RKO (cell line): Measurements from ENCODE around the gene PCAT6.
A peak's percentile ranks its signal among the peaks of the same experiment; 100 is the strongest.
"Not testable (repeated sequence)": the region's sequence is repeated elsewhere in the genome, so short reads cannot be mapped to it uniquely, and the experiment has no call there.

Experiments used
- DNase-seq: peaks from one replicate; pipeline ENCODE4 v3.0.0-alpha.2; 2016; ENCODE audit warnings: low spot score

PCAT6 gene

GRCh38 chr1:202807451-202807925, 3.3 kb upstream of the PCAT6 start:
- peak; percentile 69 for DNase-seq

GRCh38 chr1:202807926-202808757, 2.6 kb upstream of the PCAT6 start, which contains the start of gene KDM5B:
KDM5B (minus strand) TSS chr1:202808421; CDS start chr1:202808305, 116 bp downstream.
- DNase-seq = peak; percentile 83

GRCh38 chr1:202809597-202810159, 1.1 kb upstream of the PCAT6 start:
- DNase-seq = no peak

- no peak for DNase-seq
Observed at GRCh38 chr1:202810193-202810614, 550 bp upstream of the PCAT6 start.

- DNase-seq = peak; percentile 43
Observed at GRCh38 chr1:202811296-202812175, 782 bp downstream of the PCAT6 start.

- no peak for DNase-seq
Observed at GRCh38 chr1:202812176-202813026, 1.6 kb downstream of the PCAT6 start.

- DNase-seq = no peak
Observed at GRCh38 chr1:202815120-202815519, 4.4 kb downstream of the PCAT6 start.

GRCh38 chr1:202818819-202819218, 8.1 kb downstream of the PCAT6 start:
- no peak for DNase-seq

GRCh38 chr1:202821467-202821866, 10.7 kb downstream of the PCAT6 start:
- DNase-seq = no peak

GRCh38 chr1:202825748-202826147, 15.0 kb downstream of the PCAT6 start:
- no peak for DNase-seq

GRCh38 chr1:202829223-202829622, 18.5 kb downstream of the PCAT6 start:
- DNase-seq = not testable (repeated sequence)

- DNase-seq = no peak
Observed at GRCh38 chr1:202831906-202832305, 21.2 kb downstream of the PCAT6 start.

- DNase-seq = no peak
Observed at GRCh38 chr1:202834771-202835547, 24.2 kb downstream of the PCAT6 start.

- DNase-seq = no peak
Observed at GRCh38 chr1:202835548-202836072, 24.9 kb downstream of the PCAT6 start.

GRCh38 chr1:202836623-202837403, 26.1 kb downstream of the PCAT6 start:
- DNase-seq = no peak

- DNase-seq = no peak
Observed at GRCh38 chr1:202837746-202838262, 27.1 kb downstream of the PCAT6 start.

- DNase-seq = no peak
Observed at GRCh38 chr1:202843081-202843480, 32.3 kb downstream of the PCAT6 start.

- DNase-seq = no peak
Observed at GRCh38 chr1:202844259-202844658, 33.5 kb downstream of the PCAT6 start.

GRCh38 chr1:202844935-202845334, 34.2 kb downstream of the PCAT6 start:
- DNase-seq = no peak
